Colonic mucosa (tissue), 4 donors: ENCODE measurements around the gene RAB11FIP4. TPM values are rescaled to one million over a fixed set of nuclear protein-coding genes. Genes with fewer than 3 reads are reported as not detected.

Experiments used
- DNase-seq: peaks from one replicate; pipeline ENCODE4 v3.0.0-alpha.2; 2020
- H3K27ac ChIP-seq: fragments of 200-600 bp; one replicate; pipeline ENCODE4 v1.8.0; 2021
- H3K27me3 ChIP-seq: fragments of 200-600 bp; one replicate; pipeline ENCODE4 v1.8.0; 2021
- H3K36me3 ChIP-seq: fragments of 200-600 bp; one replicate; pipeline ENCODE4 v1.8.0; 2021
- H3K4me1 ChIP-seq: fragments of 200-600 bp; one replicate; pipeline ENCODE4 v1.8.0; 2021; ENCODE audit warnings: mild to moderate bottlenecking
- H3K4me3 ChIP-seq: fragments of 200-600 bp; one replicate; pipeline ENCODE4 v1.8.0; 2021
- H3K9ac ChIP-seq, 2 donors: one replicate each; pipeline ENCODE4 v1.7.0; 2013; ENCODE audit warnings: control low read depth in 2 of 2, low read depth in 2 of 2, low read length in 2 of 2
- H3K9me3 ChIP-seq: fragments of 200-600 bp; one replicate; pipeline ENCODE4 v1.8.0; 2021
- intact Hi-C: fragments of 100-400 bp; cut with DNase I; formaldehyde crosslinking; loops from one replicate; pipeline ENCODE4 v1.14.1; 2022
- total RNA-seq, 2 donors: library from RNA; stranded (reverse); fragmentation: NEBNext Ultra II Directional in 1 of 2; extraction: Animal tissue kit (Norgen Biotek cat#: 25700) in 1 of 2; gene quantifications; one replicate each; pipeline ENCODE4 v1.2.1, GENCODE V29; 2021
- TF ChIP-seq, protein P1 (sequence below): fragments of 200-600 bp; IDR thresholded peaks from one replicate; pipeline ENCODE4 v1.8.0; 2022; ENCODE audit warnings: antibody characterized with exemption, mild to moderate bottlenecking
- donor health status: healthy.
- donor health status: DM: no; HTN: no; CAD: no.
- donor health status: DM: no; HTN: no; CAD: no.

Gene RAB11FIP4
- total RNA-seq, 2 donors from 2014 or later: 41.5 to 46.0 TPM

DNA sequence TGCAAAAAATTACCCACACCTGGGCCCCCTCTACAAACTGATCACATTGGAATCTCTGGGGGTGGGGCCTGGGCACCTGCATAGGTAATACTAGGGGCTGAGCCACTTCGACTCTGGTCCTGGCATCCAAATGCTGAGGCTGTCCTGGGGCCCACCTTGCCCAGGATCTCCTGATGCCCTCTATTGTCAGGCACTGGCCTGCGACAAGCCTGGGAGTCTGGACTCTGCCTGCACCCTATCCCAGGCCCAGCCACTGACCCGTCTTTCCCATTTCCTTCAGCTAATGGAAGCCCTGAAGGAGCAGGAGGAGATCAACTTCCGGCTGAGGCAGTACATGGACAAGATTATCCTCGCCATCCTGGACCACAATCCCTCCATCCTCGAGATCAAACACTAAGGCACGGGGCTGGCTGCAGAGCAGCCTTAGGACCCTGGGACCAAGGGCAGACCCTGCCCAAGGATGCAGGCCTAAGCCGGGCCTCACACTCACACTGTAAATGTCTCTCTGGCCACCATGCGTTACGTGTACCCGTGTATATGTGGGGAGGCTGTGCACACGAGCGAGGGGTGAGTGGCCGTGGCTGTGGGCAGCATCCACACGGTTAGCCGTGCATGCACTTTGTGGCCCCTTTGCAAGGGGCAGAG, 140.0 kb downstream of the RAB11FIP4 start:
- TF ChIP-seq, protein P1, sequence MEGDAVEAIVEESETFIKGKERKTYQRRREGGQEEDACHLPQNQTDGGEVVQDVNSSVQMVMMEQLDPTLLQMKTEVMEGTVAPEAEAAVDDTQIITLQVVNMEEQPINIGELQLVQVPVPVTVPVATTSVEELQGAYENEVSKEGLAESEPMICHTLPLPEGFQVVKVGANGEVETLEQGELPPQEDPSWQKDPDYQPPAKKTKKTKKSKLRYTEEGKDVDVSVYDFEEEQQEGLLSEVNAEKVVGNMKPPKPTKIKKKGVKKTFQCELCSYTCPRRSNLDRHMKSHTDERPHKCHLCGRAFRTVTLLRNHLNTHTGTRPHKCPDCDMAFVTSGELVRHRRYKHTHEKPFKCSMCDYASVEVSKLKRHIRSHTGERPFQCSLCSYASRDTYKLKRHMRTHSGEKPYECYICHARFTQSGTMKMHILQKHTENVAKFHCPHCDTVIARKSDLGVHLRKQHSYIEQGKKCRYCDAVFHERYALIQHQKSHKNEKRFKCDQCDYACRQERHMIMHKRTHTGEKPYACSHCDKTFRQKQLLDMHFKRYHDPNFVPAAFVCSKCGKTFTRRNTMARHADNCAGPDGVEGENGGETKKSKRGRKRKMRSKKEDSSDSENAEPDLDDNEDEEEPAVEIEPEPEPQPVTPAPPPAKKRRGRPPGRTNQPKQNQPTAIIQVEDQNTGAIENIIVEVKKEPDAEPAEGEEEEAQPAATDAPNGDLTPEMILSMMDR: no peak
- Histone ChIP-seq H3K4me1 (no peaks in the 10 kb centered on the region), H3K4me3 (no peak overlapping the region), H3K9ac (no peak overlapping the region), H3K27me3 (no peaks in the 10 kb centered on the region), H3K27ac (no peak overlapping the region), H3K36me3 (peaks cover 7% of the 10 kb centered on the region), H3K9me3 (no peaks in the 10 kb centered on the region)
- intact Hi-C loops: no loop called here
- no peak for DNase-seq

DNA sequence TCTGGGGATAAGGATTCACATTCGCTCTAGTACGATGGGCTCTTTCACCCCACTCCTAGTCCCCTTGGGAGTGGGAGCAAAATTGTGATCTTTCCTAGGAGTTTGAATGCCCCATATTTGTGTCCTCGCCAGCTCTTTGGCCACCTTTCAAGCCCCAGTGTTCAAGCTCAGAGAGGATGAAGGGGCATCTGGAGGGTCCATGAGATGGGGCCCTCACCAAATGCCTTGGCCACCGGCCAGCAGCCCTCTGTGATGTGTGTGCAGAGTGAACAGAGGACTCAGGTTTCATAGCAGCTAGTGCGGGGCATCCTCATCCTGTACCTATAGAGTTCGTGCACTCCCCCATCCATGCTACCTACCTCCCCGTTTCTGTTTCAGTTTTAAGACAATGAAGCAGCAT, 140.6 kb downstream of the RAB11FIP4 start:
- Histone ChIP-seq H3K4me1 (no peaks in the 10 kb centered on the region), H3K36me3 (peaks cover 7% of the 10 kb centered on the region), H3K9me3 (no peaks in the 10 kb centered on the region), H3K4me3 (no peak overlapping the region), H3K27ac (no peak overlapping the region), H3K27me3 (no peaks in the 10 kb centered on the region), H3K9ac (no peak overlapping the region)
- DNase-seq: no peak
- TF ChIP-seq, protein P1: no peak
- intact Hi-C loops: no loop called here

DNA sequence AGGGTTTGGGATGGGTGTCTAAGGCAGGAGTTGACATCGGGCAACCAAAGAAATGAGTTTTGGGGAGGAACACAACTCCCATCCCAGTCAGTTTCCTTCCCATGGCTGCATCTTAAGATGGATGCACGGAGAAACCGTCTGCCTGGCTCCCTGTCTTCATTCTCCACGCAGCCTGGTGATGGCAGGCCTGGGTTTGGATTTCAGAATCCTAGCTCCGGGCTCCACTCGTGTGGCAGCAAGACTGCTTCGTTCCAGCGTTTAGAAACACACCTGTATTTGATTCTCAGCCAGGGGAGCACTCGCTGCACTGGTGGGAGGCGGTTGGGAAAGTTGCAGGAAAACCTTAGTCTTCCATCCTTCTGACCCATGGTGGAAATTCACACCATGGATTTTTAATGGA, 141.1 kb downstream of the RAB11FIP4 start:
- TF ChIP-seq, protein P1: no peak
- Histone ChIP-seq H3K4me3 (no peak overlapping the region), H3K27ac (no peak overlapping the region), H3K4me1 (no peaks in the 10 kb centered on the region), H3K27me3 (no peaks in the 10 kb centered on the region), H3K9ac (no peak overlapping the region), H3K9me3 (no peaks in the 10 kb centered on the region), H3K36me3 (peaks cover 7% of the 10 kb centered on the region)
- no peak for DNase-seq
- intact Hi-C loops: no loop called here

DNA sequence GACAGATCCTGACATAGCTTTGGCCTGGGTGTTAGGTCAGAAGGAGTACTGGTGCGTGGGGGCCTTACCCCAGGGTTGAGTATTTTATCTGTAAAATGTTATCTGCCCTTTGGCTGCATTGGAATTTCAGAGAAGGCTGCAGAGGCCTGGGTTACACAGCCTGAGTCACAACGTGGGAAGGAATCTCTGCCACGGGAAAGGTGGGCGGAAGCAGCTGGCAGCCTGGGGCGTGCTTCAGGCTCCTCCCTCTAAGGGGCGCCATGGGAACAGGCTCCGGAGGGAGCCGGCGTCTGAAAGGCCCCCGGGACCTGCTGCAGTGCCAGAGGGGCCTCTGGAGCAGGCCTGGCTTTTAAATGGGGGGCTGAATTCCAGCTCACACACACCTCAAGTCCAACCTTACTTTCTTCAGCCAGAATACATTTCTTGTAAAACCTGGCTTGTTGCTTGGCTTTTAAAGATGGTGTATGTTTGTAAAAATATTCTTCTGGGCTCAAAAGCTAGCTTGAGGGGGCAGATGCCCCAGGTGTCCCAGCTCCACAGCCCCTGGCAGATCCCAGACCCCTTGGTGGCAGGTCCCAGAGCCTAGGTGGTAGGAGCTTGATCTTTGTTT, 142.2 kb downstream of the RAB11FIP4 start:
- Histone ChIP-seq H3K9ac (no peak overlapping the region), H3K4me3 (no peak overlapping the region), H3K4me1 (no peaks in the 10 kb centered on the region), H3K36me3 (peaks cover 7% of the 10 kb centered on the region), H3K27ac (no peak overlapping the region), H3K27me3 (no peaks in the 10 kb centered on the region), H3K9me3 (no peaks in the 10 kb centered on the region)
- intact Hi-C loops: no loop called here
- no peak for DNase-seq
- TF ChIP-seq, protein P1: no peak

DNA sequence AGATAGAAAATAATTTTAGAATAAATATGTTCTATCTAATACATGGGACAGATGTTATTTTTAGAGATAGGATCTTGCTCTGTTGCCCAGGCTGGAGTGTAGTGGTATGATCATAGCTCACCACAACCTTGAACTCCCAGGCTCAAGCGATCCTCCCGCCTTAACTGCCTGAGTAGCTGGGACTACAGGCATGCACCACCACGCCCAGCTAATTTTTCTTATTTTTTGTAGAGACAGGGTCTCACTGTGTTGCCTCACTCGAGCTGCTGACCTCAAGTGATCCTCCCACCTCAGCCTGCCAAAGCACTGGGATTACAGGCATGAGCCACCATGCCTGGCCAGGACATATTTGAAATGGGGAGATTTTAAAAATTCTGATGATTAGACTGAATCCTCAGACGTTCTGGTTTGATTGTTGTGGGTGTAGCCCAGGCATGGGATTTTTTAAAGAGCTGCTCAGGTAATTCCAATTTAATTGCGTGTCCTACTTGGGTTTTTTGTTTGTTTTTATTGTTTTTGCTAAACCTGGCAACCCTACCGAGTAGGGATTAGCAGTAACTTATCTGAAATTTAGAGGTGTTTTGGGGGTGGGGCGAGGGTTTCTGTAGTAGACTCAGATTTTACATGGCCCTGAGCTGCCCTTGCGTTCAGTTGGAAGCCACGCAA, 142.9 kb downstream of the RAB11FIP4 start:
- Histone ChIP-seq H3K27me3 (no peaks in the 10 kb centered on the region), H3K27ac (no peak overlapping the region), H3K36me3 (peaks cover 7% of the 10 kb centered on the region), H3K9ac (no peak overlapping the region), H3K4me3 (no peak overlapping the region), H3K4me1 (no peaks in the 10 kb centered on the region), H3K9me3 (no peaks in the 10 kb centered on the region)
- no peak for DNase-seq
- TF ChIP-seq, protein P1: no peak
- intact Hi-C loops: no loop called here
